GM19023 (cell line): ENCODE measurements around the gene SVIL.
"Not testable (repeated sequence)": the region's sequence is repeated elsewhere in the genome, so short reads cannot be mapped to it uniquely, and the experiment has no call there.

Experiments
- ATAC-seq: cut with Tn5 transposase; IDR thresholded peaks from one replicate; pipeline ENCODE4 v1.9.1; 2021; ENCODE audit warnings: mild to moderate bottlenecking, moderate library complexity; ENCODE audit not compliant: unreplicated experiment

SVIL gene

GRCh38 chr10:29623797-29624196, 11.0 kb downstream of the SVIL start:
- no peak for ATAC-seq

GRCh38 chr10:29622382-29622922, 12.3 kb downstream of the SVIL start:
- ATAC-seq: no peak

GRCh38 chr10:29621161-29621560, 13.6 kb downstream of the SVIL start:
- no peak for ATAC-seq

GRCh38 chr10:29620112-29620690, 14.6 kb downstream of the SVIL start:
- ATAC-seq: no peak

- ATAC-seq: no peak
These were observed 15.5 kb downstream of the SVIL start for GRCh38 chr10:29619241-29619669.

GRCh38 chr10:29618341-29619171, 16.2 kb downstream of the SVIL start:
- ATAC-seq: no peak

GRCh38 chr10:29617880-29618340, 16.9 kb downstream of the SVIL start:
- no peak for ATAC-seq

GRCh38 chr10:29616542-29616941, 18.2 kb downstream of the SVIL start:
- ATAC-seq: no peak

GRCh38 chr10:29615195-29615594, 19.6 kb downstream of the SVIL start:
- no peak for ATAC-seq

- ATAC-seq: not testable (repeated sequence)
These were observed 20.5 kb downstream of the SVIL start for GRCh38 chr10:29614289-29614688.

GRCh38 chr10:29613791-29614190, 21.0 kb downstream of the SVIL start:
- ATAC-seq: no peak

GRCh38 chr10:29613196-29613595, 21.6 kb downstream of the SVIL start:
- no peak for ATAC-seq

GRCh38 chr10:29612657-29613056, 22.1 kb downstream of the SVIL start:
- no peak for ATAC-seq

GRCh38 chr10:29611781-29612381, 22.9 kb downstream of the SVIL start:
- no peak for ATAC-seq

- no peak for ATAC-seq
These were observed 23.7 kb downstream of the SVIL start for GRCh38 chr10:29610876-29611647.

- not testable (repeated sequence) for ATAC-seq
These were observed 24.4 kb downstream of the SVIL start for GRCh38 chr10:29610331-29610730.

GRCh38 chr10:29609696-29610095, 25.1 kb downstream of the SVIL start:
- no peak for ATAC-seq

- no peak for ATAC-seq
These were observed 26.1 kb downstream of the SVIL start for GRCh38 chr10:29608476-29609301.

- ATAC-seq: no peak
These were observed 26.7 kb downstream of the SVIL start for GRCh38 chr10:29608062-29608461.

- no peak for ATAC-seq
These were observed 27.2 kb downstream of the SVIL start for GRCh38 chr10:29607576-29607975.
